HEK293 (cell line): ENCODE measurements around the gene JAKMIP1.

Experiments
- CTCF ChIP-seq: fragments of 450-650 bp; formaldehyde crosslinking; IDR thresholded peaks from 2 replicates; pipeline ENCODE4 v1.5.1; 2016; ENCODE audit warnings: missing biosample characterization, missing genetic modification characterization
- ZBTB17 ChIP-seq: fragments of 450-650 bp; formaldehyde crosslinking; IDR thresholded peaks from 2 replicates; pipeline ENCODE4 v1.5.1; 2016; ENCODE audit warnings: missing biosample characterization, missing genetic modification characterization
- ZNF23 ChIP-seq: fragments of 450-650 bp; formaldehyde crosslinking; IDR thresholded peaks from 2 replicates; pipeline ENCODE4 v1.5.1; 2016; ENCODE audit warnings: missing biosample characterization, missing genetic modification characterization, borderline replicate concordance
- ZNF311 ChIP-seq: fragments of 450-650 bp; formaldehyde crosslinking; IDR thresholded peaks from 2 replicates; pipeline ENCODE4 v1.5.1; 2017; ENCODE audit warnings: missing biosample characterization, missing genetic modification characterization, borderline replicate concordance
- ZNF423 ChIP-seq: fragments of 450-650 bp; formaldehyde crosslinking; IDR thresholded peaks from 2 replicates; pipeline ENCODE4 v1.5.1; 2016; ENCODE audit warnings: missing biosample characterization, missing genetic modification characterization

GRCh38 chr4:6192245-6192644 is 8.1 kb downstream of the JAKMIP1 start:
- TF ChIP-seq ZNF311 (tag by site-specific recombination) (no peak), CTCF (tag by site-specific recombination) (no peak), ZBTB17 (tag by site-specific recombination) (no peak), ZNF423 (tag by site-specific recombination) (no peak), ZNF23 (tag by site-specific recombination) (no peak)
